ENCODE measurements around the gene GIT2.

GIT2 gene

DNA sequence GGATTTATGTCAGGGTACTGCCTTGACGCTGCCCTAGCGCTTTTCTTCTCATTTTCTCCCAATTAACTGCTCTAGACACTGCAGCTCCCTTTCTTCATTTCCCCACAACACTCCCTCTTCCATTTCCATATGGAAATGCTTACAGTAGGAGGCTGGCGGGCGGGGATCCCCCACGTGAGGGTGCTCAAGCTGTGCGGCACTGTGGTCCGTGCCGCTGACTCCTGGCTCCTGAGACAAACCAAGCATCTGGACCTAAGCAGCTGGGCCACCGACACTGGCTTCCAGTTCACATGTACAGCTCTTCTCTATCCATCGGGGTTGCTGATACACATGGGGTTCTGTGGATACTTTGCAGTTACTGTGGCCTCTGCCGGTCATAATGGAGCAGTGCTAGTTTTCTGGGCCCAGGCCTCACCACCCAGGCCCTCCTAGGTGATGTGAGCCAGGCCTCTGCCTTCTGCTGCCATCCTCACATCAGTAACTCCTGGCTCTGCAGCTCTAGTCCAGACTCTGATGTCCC lies 75.8 kb downstream of the GIT2 start:
- Histone ChIP-seq H3K27me3 (replicated peaks; ENCODE audit: insufficient read depth, low read length) (no peaks in the 10 kb centered on the region), H3K4me3 (ENCODE audit: low read length) (no peak overlapping the region), H3K9me2 (replicated peaks; ENCODE audit: insufficient read depth, low read length) (no peaks in the 10 kb centered on the region), H3F3A (ENCODE audit: insufficient read depth, low read length) (no peaks in the 10 kb centered on the region), H3K4me1 (ENCODE audit: low read length) (no peaks in the 10 kb centered on the region), H3K9me3 (replicated peaks; ENCODE audit: insufficient read depth, low read length) (no peaks in the 10 kb centered on the region), H4K20me1 (ENCODE audit: insufficient read depth, low read length) (no peaks in the 10 kb centered on the region), H3K9ac (ENCODE audit: low read length) (no peak overlapping the region), H3K27ac (ENCODE audit: low read length) (no peak overlapping the region), H3K36me3 (replicated peaks; ENCODE audit: insufficient read depth, low read length) (no peaks in the 10 kb centered on the region), H3K4me2 (ENCODE audit: low read depth, low read length) (no peak overlapping the region), H2AFZ (ENCODE audit: low read length) (no peak overlapping the region), H3K79me2 (ENCODE audit: low read length) (no peaks in the 10 kb centered on the region)
- TF ChIP-seq, protein P1, sequence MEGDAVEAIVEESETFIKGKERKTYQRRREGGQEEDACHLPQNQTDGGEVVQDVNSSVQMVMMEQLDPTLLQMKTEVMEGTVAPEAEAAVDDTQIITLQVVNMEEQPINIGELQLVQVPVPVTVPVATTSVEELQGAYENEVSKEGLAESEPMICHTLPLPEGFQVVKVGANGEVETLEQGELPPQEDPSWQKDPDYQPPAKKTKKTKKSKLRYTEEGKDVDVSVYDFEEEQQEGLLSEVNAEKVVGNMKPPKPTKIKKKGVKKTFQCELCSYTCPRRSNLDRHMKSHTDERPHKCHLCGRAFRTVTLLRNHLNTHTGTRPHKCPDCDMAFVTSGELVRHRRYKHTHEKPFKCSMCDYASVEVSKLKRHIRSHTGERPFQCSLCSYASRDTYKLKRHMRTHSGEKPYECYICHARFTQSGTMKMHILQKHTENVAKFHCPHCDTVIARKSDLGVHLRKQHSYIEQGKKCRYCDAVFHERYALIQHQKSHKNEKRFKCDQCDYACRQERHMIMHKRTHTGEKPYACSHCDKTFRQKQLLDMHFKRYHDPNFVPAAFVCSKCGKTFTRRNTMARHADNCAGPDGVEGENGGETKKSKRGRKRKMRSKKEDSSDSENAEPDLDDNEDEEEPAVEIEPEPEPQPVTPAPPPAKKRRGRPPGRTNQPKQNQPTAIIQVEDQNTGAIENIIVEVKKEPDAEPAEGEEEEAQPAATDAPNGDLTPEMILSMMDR (IDR thresholded peaks at IDR 0.05; ENCODE audit: low read length) = no peak
- TF ChIP-seq EZH2 (optimal IDR thresholded peaks at IDR 0.05; ENCODE audit: low read depth, low read length) = no peak
- no peak for TF ChIP-seq EZH2phosphoT487 (IDR thresholded peaks at IDR 0.05; ENCODE audit: low read length)
- no peak for DNase-seq

DNA sequence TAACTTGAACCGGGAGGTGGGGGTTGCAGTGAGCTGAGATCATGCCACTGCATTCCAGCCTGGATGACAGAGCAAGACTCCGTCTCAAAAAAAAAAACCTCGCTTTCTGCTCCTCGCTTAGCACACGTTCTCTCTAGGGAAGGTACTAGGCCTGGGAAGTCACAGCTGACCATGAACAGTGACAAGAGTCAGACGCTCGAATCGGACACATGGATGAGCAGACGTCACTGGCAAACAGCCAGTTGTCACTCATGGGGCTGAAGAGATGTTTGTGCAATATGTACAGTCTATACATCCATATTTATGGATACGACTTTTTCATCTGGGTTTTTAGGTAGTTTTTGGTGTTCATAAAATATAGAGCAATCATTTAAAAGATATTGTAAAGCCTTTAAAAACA lies 76.7 kb downstream of the GIT2 start:
- no peaks in the 10 kb centered on the region for H3K79me2 ChIP-seq (ENCODE audit: low read length)
- H4K20me1 ChIP-seq (ENCODE audit: insufficient read depth, low read length) = no peaks in the 10 kb centered on the region
- no peaks in the 10 kb centered on the region for H3K36me3 ChIP-seq (replicated peaks; ENCODE audit: insufficient read depth, low read length)
- no peaks in the 10 kb centered on the region for H3F3A ChIP-seq (ENCODE audit: insufficient read depth, low read length)
- no peaks in the 10 kb centered on the region for H3K9me3 ChIP-seq (replicated peaks; ENCODE audit: insufficient read depth, low read length)
- no peak for DNase-seq
- H3K9ac ChIP-seq (ENCODE audit: low read length) = no peak overlapping the region
- no peak overlapping the region for H3K4me3 ChIP-seq (ENCODE audit: low read length)
- H3K9me2 ChIP-seq (replicated peaks; ENCODE audit: insufficient read depth, low read length) = no peaks in the 10 kb centered on the region
- no peaks in the 10 kb centered on the region for H3K27me3 ChIP-seq (replicated peaks; ENCODE audit: insufficient read depth, low read length)
- no peak overlapping the region for H3K4me2 ChIP-seq (ENCODE audit: low read depth, low read length)
- no peaks in the 10 kb centered on the region for H3K4me1 ChIP-seq (ENCODE audit: low read length)
- H3K27ac ChIP-seq (ENCODE audit: low read length) = no peak overlapping the region
- H2AFZ ChIP-seq (ENCODE audit: low read length) = no peak overlapping the region
- TF ChIP-seq, protein P1 (IDR thresholded peaks at IDR 0.05; ENCODE audit: low read length) = no peak
- no peak for TF ChIP-seq EZH2phosphoT487 (IDR thresholded peaks at IDR 0.05; ENCODE audit: low read length)
- TF ChIP-seq EZH2 (optimal IDR thresholded peaks at IDR 0.05; ENCODE audit: low read depth, low read length) = no peak

DNA sequence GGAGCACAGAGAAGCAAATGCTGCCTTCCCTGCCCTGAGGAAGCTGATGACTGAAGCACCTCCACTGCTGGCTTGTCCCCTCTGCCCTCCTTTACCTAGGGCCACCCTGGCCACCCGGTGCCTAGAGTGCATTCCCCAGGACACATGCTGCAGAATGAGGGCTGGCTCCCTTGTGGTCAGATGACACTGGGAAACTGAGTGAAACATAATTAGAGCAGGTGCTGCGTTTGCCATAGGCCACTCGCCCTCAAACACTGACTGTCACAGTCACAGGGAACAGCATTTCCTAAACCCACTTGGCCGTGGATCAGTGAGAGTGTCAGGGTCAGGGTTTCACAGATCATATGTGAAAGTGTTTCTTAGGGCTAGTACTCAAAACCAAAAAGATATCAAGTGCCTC lies 80.1 kb downstream of the GIT2 start:
- Histone ChIP-seq H3K9me2 (replicated peaks; ENCODE audit: insufficient read depth, low read length) (no peaks in the 10 kb centered on the region), H3K27me3 (replicated peaks; ENCODE audit: insufficient read depth, low read length) (no peaks in the 10 kb centered on the region), H3F3A (ENCODE audit: insufficient read depth, low read length) (no peaks in the 10 kb centered on the region), H3K9ac (ENCODE audit: low read length) (no peak overlapping the region), H3K4me3 (ENCODE audit: low read length) (no peak overlapping the region), H2AFZ (ENCODE audit: low read length) (no peak overlapping the region), H3K4me2 (ENCODE audit: low read depth, low read length) (no peak overlapping the region), H4K20me1 (ENCODE audit: insufficient read depth, low read length) (no peaks in the 10 kb centered on the region), H3K4me1 (ENCODE audit: low read length) (no peaks in the 10 kb centered on the region), H3K36me3 (replicated peaks; ENCODE audit: insufficient read depth, low read length) (no peaks in the 10 kb centered on the region), H3K9me3 (replicated peaks; ENCODE audit: insufficient read depth, low read length) (no peaks in the 10 kb centered on the region), H3K27ac (ENCODE audit: low read length) (no peak overlapping the region), H3K79me2 (ENCODE audit: low read length) (no peaks in the 10 kb centered on the region)
- TF ChIP-seq EZH2 (optimal IDR thresholded peaks at IDR 0.05; ENCODE audit: low read depth, low read length) (no peak), EZH2phosphoT487 (IDR thresholded peaks at IDR 0.05; ENCODE audit: low read length) (no peak)
- TF ChIP-seq, protein P1 (IDR thresholded peaks at IDR 0.05; ENCODE audit: low read length) = no peak
- no peak for DNase-seq

Data from MM.1S (cell line).